ENCODE results near the gene PLEKHG5. TPM values are rescaled to one million over a fixed set of nuclear protein-coding genes. Genes with fewer than 3 reads are reported as not detected.

PLEKHG5 gene
- polyA plus RNA-seq, 3 donors = 12.8 to 24.6 (median 18.4) TPM

DNA sequence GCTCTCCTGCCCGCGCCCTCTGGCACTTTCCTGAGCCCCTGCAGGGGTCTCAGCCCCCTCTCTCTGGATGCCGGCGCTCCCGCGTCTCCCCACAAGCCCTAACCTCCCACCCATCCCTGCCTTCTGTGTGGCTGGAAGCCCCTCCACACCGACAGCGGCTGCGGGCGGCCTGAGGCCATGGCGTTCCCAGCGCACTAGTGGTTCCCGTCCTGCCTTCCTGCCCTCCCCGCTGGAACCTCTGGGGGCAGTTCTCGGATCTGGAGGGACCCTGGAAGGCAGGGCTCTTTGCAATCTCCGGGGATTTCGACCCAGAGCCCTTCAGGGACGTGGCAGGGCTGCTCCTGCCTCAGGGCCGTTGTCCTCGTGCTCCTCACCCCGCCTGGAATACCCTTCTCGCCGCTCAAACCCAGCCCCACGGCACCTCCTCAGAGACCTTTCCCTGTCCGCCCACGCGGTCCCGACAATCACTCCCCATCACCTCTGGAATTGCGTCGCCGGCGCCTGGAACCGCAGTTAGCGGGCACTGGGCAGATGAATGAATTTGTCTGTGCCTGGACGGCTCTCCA lies 67.4 kb downstream of the PLEKHG5 start:
- DNase-seq (ENCODE audit: extremely low read depth in 1 of 11, low read depth in 9 of 11, low spot score in 4 of 11) = no peak

DNA sequence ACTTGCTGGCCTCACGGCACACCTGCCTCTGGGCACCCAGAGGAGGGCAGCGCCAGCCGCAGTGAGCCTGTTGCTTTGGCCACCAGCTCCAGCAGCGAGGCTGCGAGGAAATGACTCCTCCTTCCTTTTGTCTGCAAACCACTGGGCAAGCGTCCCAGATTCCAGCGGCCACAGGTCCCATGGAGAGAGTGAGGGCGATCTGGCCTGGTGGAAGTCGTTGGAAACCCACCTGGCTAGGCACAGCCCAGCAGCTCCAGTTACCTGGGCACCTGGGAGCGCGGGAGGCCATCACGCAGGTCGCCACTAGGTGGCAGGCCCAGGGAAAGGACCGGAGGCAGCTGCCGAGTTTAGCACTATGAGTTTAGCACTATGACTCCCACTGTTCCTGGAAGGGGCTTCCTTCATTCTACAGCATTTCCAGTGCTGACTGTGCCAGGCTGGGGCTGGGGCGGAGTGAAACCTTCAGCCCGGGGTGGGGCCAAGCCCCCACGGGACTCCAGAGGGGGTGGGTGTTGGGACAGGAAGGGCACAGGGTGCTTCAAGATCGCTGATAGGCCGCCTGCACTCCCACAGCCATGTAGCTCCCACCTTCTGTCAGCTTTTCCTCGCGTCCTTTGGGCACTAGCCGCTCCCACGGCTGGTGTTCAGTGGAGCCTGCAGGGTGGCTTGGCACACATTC lies 68.0 kb downstream of the PLEKHG5 start:
- DNase-seq (ENCODE audit: extremely low read depth in 1 of 11, low read depth in 9 of 11, low spot score in 4 of 11) = no peak

DNA sequence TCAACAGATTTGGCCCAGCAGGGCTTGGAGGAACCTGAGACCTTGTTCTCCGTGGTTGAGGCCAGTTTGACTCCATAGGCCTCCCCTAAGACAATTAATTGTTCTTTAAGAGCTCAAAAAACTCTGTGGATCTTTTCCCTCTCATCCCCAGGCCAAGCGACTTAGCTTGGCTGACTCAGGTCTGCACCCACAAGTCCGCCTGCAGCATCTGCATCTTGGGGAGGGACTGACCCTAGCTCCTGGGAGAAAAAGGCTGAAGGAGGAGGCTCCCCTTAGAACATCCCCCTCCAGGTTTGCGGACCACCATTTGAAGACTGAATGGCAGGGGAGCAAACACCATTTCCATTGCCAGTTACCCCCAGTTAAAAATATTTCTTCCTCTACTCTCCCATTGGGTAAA lies 70.2 kb downstream of the PLEKHG5 start:
- no peak for DNase-seq (ENCODE audit: extremely low read depth in 1 of 11, low read depth in 9 of 11, low spot score in 4 of 11)

DNA sequence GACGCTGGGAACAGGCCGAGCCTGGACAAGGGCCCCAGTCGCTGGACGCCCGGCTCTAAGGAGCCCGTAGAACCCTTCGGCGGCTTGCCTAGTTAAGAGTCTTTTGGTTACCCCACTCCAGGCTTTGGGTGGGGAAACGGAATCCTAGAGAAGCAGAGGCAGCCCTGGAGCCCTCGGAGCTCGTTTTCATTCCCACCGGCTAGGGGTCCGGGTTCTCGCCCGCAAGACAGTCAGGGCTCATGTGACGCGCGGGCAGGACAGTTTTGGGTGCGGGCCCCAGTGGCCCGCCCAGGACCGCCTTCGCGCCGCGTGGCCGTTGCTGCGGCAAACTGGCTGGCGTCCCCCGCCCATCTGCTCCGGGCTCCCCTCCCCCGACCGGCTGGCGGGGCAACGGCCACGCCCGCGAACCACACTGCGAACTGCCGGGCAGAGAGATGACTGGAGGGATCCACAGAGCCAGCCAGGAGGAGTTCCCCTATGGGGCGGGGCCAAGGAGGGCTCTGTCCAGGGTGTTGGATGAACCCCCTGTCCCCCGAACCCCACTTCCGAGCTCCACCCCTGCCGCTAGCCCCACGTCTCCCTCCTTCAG lies 70.9 kb downstream of the PLEKHG5 start:
- DNase-seq (ENCODE audit: extremely low read depth in 1 of 11, low read depth in 9 of 11, low spot score in 4 of 11) = no peak

DNA sequence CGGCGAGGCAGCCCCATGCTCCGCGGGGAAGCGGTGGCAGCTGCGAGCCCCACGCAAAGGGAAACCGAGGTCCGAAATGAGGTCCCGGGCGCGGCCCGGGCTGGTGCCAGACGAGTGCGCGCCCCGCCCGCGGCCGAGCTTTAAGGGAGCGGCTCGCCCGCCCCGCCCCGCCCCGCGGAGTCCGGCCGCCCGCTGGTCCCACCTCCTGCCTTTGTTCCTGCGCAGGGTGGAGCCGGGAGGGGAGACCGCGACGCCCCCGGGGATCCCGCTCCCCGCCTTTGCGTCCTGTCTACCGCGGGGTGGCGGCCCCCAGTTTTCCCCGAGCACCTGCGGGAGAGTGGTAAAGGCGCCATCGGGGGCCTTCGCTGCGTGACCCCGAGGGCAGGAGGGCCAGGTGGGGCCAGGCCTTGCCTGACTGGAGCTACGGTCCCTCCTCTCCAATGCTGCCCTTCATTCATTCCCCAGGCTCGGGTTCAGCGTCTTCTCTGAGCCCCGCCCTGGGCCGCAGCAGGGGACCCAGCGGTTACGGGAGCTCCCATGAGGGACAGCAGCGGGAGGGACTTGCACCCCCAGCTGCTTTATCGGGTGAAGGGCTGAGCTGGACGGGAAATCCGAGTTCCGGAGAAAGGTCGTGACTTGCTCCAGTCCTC lies 71.5 kb downstream of the PLEKHG5 start, which contains the start of gene HES2:
Gene HES2 (minus strand): TSS at position 116 of the 650 bp plus-strand sequence. CDS start 99 bp downstream, at position 17.
- no peak for DNase-seq (ENCODE audit: extremely low read depth in 1 of 11, low read depth in 9 of 11, low spot score in 4 of 11)

DNA sequence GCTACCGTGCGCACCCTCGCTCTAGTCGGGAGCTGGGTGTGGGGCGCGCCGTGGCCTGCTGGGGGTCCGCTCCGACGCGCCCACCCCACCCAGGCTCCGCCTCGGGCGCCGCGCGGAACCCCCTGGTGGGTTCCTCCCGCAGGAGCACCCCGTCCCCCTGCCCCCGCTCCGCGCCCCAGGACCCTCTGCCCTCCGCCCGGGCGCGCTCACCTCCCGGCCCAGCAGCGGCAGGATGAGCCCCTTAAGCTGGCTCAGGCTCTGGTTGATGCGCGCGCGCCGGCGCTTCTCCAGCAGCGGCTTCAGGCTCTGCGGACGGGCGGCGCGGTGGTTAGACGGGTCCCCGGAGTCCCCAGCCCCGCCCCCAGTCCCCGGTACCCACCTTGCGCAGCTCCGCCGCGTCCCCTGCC lies 72.1 kb downstream of the PLEKHG5 start:
- no peak for DNase-seq (ENCODE audit: extremely low read depth in 1 of 11, low read depth in 9 of 11, low spot score in 4 of 11)

DNA sequence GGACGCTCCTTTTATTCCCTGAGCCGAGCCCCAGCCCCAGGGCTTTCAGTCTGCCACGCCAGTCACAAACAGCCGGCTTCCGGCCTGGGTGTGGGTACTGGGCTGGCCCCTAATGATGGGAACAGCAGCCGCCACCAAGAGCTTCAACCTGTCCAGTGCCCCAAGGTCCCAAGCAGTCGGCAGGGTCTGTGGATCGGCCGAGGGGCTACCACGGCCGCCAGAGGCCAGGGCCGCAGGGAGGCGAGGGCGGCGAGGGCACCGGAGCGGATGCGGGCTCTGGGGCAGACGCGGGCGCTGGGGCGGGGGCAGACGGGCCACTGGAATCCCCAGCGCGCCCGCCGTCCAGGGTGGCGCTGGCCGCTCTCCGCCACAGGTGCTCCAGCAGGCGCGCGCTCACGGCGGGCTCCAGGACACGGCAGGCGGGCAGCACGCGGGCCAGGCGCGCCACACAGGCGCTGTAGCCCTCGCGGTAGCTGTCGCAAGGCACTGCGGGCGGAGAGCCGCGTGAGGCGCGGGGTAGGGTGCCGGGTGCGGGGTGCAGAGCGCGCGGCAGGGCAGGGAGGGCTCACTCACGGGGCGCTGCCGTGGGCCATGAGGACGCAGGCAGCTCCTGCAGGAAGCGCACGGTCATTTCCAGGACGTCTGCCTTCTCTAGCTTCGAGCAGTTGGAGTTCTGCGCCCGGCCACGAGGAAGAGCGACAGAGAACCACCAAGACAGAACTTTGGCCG lies 72.6 kb downstream of the PLEKHG5 start:
- DNase-seq (ENCODE audit: extremely low read depth in 1 of 11, low read depth in 9 of 11, low spot score in 4 of 11) = no peak

DNA sequence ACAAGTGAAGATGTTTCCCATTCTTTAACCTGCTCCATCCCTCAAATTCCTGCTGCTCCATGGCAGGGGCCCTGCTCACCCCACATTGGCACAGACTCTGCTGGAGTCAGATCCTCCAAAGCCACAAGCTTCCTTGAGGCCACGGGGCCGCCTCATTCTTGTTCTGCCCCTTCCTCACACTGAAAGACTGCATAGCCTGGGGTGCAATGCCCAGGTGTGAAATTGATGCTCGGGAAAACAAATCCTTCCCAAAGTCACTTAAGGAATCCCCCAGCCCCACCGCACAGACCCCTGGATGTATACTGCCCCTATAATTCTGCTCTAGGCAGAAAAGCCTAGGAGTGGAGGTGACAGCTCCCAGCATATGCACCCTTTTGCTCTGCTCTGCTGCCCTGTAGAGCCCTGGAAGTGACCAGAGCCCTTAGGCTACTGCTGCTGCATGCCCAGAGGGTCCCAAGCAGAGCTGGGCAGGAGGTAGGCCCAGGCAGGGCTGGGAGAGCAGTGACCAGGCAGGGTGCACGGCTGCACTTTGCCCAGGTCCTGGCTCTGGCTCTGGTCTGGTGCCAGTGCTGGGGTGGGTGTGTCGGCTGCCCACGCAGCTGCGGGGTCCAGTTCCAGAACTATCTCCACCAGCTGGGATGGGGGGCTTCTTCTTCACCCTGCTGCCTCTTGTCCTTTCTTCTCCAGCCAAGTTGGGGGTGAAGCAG lies 73.4 kb downstream of the PLEKHG5 start:
- DNase-seq (ENCODE audit: extremely low read depth in 1 of 11, low read depth in 9 of 11, low spot score in 4 of 11) = no peak

Other genes starting within 250 kb of the PLEKHG5 start
- not detected for gene HES3, start 247.5 kb downstream of the PLEKHG5 start, polyA plus RNA-seq (ENCODE audit: insufficient read length in 3 of 3)
- gene GPR153, start 230.6 kb downstream of the PLEKHG5 start, polyA plus RNA-seq (ENCODE audit: insufficient read length in 3 of 3) = 1 to 10 TPM; 4.7 to 8.7 (median 6.9) TPM
- 10 to 100 TPM; 24.7 to 36.6 (median 34.0) TPM for gene ACOT7, start 97.9 kb downstream of the PLEKHG5 start, polyA plus RNA-seq (ENCODE audit: insufficient read length in 3 of 3)
- under 1 TPM; 0.17 to 0.89 (median 0.33) TPM for gene HES2, start 71.7 kb downstream of the PLEKHG5 start, polyA plus RNA-seq (ENCODE audit: insufficient read length in 3 of 3)
- 10 to 100 TPM; 12.4 to 31.4 (median 15.6) TPM for gene ESPN, start 66.9 kb downstream of the PLEKHG5 start, polyA plus RNA-seq (ENCODE audit: insufficient read length in 3 of 3)
- 10 to 100 TPM in 2 of 3 donors, 1 to 10 TPM in 1; 9.0 to 25.7 (median 16.6) TPM for gene TNFRSF25, start 25.5 kb downstream of the PLEKHG5 start, polyA plus RNA-seq (ENCODE audit: insufficient read length in 3 of 3)
- gene NOL9, start 62.8 kb upstream of the PLEKHG5 start, polyA plus RNA-seq (ENCODE audit: insufficient read length in 3 of 3) = 10 to 100 TPM; 14.8 to 18.5 (median 18.1) TPM
- under 1 TPM in 2 of 3 donors, not detected in 1; 0.06 to 0.29 TPM for gene TAS1R1, start 63.6 kb upstream of the PLEKHG5 start, polyA plus RNA-seq (ENCODE audit: insufficient read length in 3 of 3)
- gene ZBTB48, start 88.3 kb upstream of the PLEKHG5 start, polyA plus RNA-seq (ENCODE audit: insufficient read length in 3 of 3) = 10 to 100 TPM; 26.0 to 40.0 (median 34.0) TPM
- 10 to 100 TPM; 12.1 to 17.7 (median 15.4) TPM for gene KLHL21, start 111.2 kb upstream of the PLEKHG5 start, polyA plus RNA-seq (ENCODE audit: insufficient read length in 3 of 3)
- 10 to 100 TPM; 25.2 to 27.1 (median 26.9) TPM for gene PHF13, start 122.1 kb upstream of the PLEKHG5 start, polyA plus RNA-seq (ENCODE audit: insufficient read length in 3 of 3)
- gene THAP3, start 133.2 kb upstream of the PLEKHG5 start, polyA plus RNA-seq (ENCODE audit: insufficient read length in 3 of 3) = 10 to 100 TPM; 16.3 to 25.6 (median 20.3) TPM
- gene DNAJC11, start 210.1 kb upstream of the PLEKHG5 start, polyA plus RNA-seq (ENCODE audit: insufficient read length in 3 of 3) = 10 to 100 TPM; 61.0 to 74.3 (median 67.2) TPM

Data from renal cortex interstitium (tissue), 11 donors.